Middle frontal gyrus (tissue), 1 donor: ENCODE results near the gene MCOLN1.
A peak's percentile ranks its signal among the peaks of the same experiment; 100 is the strongest.
"Not testable (repeated sequence)": the region's sequence is repeated elsewhere in the genome, so short reads cannot be mapped to it uniquely, and the experiment has no call there.

Experiments
- DNase-seq: peaks from one replicate; pipeline ENCODE4 v3.0.0-alpha.2; 2015; ENCODE audit warnings: low spot score; ENCODE audit errors: extremely low spot score

Gene MCOLN1

DNA sequence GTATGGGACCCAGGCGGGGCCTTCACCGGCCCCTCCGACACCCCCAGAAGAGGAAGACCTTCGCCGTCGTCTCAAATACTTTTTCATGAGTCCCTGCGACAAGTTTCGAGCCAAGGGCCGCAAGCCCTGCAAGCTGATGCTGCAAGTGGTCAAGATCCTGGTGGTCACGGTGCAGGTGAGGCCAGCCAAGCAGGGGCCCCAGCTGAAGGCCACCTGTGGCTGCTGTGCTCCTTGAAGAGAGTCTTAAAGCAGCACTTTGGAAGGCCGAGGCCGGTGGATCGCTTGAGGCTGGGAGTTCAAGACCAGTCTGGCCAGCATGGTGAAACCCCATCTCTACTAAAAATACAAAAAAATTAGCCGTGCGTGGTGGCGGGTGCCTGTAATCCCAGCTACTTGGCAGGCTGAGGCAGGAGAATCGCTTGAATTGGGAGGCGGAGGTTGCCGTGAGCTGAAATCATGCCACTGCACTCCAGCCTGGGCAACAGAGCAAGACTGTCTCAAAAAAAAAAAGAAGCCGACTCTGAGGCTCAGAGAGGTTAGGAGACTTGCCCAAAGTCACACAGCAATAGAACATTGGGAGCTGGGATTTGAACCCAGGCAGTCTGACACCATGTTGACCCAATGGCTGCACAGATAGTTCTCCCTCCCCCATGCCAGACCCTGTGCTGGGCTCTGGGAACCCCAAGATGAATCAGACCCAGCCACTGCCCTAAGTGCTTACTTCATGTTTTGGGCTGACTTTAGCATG is 2.7 kb downstream of the MCOLN1 start:
- DNase-seq, result no peak

DNA sequence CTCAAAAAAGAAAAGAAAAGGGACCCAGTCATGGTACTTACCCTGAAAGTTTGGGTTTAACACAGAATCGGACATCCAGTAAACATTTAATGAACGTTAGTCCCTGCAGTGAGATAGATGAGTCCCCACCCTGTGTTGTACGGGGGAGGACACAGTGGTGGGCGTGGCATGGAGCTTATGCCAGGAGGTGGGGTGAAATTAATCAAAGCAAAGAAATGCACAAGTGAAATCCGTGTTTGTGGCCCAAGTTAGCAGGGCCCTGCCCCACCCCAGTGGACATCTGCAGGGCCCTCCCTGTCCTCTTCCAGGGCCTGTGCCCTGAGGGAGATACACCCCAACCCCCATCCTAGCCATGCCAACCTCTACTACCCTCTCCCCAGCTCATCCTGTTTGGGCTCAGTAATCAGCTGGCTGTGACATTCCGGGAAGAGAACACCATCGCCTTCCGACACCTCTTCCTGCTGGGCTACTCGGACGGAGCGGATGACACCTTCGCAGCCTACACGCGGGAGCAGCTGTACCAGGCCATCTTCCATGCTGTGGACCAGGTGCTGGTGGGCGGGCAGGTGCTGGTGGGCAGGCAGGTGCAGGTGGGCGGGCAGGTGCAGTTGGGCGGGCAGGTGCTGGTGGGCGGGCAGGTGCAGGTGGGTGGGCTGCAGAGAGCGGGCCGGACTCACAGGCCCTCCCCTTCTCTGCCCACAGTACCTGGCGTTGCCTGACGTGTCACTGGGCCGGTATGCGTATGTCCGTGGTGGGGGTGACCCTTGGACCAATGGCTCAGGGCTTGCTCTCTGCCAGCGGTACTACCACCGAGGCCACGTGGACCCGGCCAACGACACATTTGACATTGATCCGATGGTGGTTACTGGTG is 3.9 kb downstream of the MCOLN1 start:
- DNase-seq, result no peak

DNA sequence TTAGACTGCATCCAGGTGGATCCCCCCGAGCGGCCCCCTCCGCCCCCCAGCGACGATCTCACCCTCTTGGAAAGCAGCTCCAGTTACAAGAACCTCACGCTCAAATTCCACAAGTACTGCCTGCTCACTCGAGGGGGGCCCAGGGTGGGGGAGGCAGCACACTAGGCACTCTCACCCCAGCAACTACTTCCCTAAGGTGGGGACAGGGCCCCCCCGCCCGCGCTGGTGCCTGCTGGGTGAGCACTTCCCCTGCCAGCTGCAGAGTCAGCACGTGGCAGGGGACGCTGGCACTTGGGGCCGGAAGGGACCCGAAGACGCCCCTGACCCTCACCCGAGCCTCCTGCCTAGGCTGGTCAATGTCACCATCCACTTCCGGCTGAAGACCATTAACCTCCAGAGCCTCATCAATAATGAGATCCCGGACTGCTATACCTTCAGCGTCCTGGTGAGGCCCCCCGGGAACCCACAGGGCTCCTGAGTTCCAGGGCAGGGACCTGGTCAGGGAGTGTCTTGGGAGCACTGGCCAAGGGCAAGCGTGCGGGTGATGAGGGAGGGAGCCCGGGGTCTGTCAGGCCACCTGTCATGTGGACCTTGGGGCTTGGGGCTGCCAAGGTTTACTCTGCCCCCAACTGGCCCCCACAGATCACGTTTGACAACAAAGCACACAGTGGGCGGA is 5.2 kb downstream of the MCOLN1 start:
- no peak for DNase-seq

DNA sequence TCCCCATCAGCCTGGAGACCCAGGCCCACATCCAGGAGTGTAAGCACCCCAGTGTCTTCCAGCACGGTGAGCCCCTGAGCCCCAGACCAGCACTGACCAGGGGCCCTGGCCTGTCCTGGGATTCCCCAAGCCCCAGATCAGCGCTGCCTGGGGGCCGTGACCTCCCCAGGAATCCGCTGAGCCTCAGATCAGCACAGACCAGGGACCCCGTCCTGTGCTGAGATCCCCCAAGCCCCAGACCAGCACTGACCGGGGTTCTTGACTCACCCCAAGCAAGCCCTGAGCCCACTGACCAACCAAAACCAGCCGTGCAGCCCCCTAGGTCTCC is 5.7 kb downstream of the MCOLN1 start:
- DNase-seq, result no peak

DNA sequence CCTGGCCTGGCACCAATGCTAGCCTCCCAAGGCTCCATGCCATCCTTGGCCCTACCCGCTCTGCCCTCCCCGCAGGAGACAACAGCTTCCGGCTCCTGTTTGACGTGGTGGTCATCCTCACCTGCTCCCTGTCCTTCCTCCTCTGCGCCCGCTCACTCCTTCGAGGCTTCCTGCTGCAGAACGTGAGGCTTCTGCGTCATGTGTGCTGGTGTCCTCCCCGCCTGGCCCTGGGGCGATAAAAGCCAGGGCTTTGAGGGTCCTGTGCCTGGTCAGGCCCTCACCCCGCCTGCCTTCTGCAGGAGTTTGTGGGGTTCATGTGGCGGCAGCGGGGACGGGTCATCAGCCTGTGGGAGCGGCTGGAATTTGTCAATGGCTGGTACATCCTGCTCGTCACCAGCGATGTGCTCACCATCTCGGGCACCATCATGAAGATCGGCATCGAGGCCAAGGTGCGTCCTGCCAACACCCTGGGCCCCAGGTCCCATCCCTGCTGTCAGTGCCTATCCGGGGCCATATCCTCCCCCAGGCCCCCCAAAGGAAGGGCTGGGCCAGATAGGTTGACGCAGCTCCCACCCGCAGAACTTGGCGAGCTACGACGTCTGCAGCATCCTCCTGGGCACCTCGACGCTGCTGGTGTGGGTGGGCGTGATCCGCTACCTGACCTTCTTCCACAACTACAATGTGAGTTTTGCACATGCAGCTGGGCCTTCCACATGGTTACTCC is 6.3 kb downstream of the MCOLN1 start:
- DNase-seq, result no peak

DNA sequence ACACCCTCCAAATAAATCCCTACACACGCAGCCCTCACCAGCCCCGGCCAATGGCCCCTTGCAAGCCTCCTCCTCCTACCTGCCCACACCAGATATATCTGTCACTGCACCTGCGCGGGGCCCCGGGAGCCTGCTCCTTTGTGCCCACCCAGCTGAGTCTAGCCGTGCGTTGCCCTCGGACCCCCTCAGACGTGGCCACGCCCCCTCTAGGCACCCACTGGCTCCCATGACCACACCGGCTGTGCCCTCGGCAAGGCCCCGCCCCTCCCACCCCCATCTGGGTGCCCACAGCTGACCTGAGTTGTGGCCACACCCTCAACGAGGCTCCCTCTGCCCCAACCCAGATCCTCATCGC is 6.8 kb downstream of the MCOLN1 start:
- no peak for DNase-seq

DNA sequence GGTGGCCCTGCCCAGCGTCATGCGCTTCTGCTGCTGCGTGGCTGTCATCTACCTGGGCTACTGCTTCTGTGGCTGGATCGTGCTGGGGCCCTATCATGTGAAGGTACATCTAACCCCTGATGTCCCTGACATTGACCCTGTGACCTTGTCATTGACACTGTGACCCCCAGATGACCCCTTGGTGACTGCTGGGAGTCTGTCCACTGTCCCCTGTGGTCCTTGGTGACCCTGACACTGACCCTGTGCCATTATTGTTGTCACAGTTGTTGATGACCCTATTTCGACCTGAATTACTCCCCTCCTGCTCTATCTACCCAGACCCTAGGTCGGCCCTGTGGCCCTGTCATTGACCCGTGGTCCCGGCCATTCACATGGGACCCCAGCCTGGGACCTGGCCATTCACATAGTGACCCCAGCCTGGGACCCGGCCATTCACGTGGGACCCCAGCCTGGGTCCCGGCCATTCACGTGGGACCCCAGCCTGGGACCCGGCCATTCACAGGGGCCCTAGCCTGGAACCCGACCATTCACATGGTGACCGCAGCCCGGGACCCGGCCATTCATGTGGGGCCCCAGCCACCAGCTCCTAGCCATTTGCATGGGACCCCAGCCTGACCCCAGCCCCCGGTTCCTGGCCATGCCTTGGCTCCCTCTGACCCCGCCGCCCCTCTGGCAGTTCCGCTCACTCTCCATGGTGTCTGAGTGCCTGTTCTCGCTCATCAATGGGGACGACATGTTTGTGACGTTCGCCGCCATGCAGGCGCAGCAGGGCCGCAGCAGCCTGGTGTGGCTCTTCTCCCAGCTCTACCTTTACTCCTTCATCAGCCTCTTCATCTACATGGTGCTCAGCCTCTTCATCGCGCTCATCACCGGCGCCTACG is 7.4 kb downstream of the MCOLN1 start:
- DNase-seq, result no peak

DNA sequence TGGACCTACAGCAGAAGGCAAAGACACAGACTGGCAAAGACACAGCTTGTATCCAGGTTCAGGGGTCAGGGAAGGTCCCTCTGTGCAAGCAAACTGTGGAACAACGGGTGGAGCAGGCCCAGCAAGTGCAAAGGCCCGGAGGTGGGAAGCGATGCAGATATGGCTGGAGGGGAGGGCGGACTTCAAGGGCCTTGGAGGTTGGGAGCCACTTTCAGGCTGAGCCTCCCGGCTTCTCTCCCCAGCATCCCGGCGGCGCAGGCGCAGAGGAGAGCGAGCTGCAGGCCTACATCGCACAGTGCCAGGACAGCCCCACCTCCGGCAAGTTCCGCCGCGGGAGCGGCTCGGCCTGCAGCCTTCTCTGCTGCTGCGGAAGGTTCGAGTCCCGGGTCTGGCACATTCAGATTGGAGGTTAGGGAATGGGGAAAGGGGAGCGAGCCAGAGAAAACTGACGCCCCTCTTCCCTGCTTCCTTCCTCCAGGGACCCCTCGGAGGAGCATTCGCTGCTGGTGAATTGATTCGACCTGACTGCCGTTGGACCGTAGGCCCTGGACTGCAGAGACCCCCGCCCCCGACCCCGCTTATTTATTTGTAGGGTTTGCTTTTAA is 11.0 kb downstream of the MCOLN1 start:
- DNase-seq, result no peak

DNA sequence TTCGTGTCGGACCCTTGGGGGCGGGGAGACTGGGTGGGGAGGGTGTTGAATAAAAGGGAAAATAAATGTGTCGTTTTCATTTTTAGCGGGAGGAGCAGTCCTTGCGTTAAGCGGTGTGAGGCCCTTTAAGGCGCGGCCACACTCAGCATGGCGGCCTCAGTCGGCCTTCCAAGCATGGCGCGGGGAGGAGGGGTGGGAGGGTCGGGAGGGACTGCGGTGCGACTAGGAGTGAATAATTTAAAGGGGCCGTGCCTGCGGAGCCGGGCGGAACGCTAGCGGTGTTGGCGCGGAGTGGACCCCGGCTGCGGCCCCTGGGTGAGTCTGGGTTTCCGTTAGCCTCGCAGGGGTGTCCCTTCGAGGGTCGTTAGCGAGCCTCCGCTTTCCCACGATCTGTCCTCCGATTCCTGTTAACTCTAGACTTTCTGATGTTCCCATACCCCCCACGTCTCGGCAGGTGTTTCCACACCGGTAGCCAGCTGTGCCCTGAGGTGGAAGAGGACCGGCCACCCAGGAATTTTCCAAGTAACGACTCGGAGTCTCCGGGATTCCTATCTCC is 11.6 kb downstream of the MCOLN1 start:
- peak; percentile 65 for DNase-seq

DNA sequence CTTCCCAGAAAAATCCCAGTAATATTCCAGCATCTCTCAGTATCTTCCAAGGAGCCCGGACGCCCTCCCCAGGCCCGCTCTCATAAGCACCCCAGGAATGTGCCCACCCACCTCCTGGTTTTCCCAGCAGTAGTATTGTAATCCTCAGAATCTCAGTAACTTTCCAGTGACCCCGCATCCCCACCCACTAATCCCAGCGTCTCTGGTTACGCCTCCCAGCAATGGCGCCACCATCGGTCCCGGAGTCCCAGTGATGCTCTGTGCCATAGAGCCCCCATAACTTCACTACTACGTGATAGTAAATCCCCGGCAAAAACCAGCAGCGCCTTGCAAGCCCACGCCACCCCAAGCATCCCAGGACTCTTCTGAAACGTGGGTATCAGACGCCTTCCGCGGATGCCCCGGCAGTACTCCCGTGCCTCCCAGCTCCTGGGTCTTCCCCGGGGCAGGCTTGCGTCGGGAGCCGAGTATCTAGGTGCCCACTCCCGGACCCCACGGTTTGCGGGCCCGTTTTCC is 12.2 kb downstream of the MCOLN1 start:
- peak; percentile 74 for DNase-seq

DNA sequence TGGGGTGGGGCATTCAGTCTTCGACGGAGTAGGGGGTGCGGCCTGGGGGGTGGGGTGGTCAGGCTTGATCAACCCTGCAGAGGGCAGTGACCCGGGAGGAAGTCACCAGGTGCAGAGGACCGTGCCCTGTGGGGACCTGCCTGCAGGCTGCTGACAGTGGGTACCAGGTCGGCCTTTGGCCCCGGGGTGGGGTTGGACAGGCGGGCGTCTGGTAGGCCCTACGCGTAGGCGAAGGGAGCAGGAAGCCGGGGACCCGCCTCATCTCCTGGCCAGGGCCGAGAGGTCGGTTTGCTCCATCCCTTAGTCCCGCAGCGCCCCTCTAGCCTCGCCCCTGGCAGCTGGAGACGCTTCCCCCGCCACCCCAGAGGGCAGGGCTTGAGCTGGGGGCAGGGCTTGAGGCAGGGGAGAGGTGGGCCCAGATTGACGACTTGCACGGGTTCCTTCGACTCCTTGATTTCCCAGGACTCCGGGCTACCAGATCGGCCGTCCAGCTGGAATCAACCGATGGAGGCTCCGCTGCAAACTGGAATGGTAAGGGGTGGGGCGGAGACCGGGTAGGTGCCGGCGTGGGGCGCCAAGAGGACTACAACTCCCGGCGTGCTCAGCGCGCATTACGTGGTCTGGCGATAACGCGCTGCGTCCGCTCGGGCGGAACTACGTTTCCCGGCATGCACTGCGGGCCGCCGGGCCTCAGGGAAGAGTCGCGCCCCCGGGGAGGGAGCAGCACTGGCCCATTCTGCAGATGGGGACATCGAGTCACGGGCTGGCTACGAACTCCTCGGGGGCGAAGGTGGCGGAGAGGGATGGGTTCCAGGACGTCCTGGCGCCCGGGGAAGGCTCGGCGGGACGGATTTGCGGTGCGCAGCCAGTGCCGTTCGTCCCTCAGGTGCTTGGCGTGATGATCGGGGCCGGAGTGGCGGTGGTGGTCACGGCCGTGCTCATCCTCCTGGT is 12.9 kb downstream of the MCOLN1 start, which contains the start of gene PNPLA6:
PNPLA6 (plus strand) TSS at position 671 of the 951 bp plus-strand sequence; CDS start at position 743, 72 bp downstream.
- peak; percentile 95 for DNase-seq

DNA sequence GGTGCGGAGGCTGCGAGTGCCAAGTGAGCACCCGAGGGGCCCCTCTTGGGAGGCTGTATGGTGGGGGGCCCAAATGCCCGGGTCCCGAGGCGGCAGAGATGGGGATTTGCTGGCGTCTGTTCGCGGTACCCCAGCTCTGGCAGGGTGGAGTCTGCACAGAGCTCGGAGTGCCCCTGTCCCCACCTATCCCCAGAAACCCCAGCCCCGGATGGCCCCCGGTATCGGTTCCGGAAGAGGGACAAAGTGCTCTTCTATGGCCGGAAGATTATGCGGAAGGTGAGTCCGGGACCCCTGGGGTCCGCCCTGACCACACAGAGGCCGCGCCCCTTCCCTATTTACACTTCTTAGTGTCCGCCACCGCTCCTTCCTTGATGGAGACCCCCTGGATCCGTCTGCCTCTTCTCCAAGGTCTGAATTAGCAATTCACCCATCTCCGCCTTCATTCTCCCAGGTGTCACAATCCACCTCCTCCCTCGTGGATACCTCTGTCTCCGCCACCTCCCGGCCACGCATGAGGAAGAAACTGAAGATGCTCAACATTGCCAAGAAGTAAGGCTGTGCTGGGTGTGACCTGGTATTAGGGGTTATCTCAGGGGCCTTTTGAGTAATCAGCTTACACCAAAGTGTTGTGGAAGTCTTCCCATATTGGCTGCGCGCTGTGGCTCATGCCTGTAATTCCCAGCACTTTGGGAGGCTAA is 13.7 kb downstream of the MCOLN1 start:
- no peak for DNase-seq

DNA sequence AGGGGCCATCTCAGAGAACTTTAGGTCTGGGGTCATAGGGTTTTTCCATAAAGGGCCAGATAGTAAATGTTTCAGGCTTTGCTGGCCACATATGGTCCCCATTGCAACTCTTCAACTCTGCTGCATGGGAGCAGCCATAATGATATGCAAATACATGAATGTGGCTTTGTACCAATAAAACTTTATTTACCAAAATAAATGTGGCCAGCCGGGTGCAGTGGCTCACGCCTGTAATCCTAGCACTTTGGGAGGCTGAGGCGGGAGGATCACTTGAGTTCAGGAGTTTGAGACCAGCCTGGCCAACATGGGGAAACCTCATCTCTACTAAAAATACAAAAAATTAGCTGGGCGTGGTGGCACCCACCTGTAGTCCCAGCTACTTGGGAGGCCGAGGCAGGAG is 16.6 kb downstream of the MCOLN1 start:
- not testable (repeated sequence) for DNase-seq

DNA sequence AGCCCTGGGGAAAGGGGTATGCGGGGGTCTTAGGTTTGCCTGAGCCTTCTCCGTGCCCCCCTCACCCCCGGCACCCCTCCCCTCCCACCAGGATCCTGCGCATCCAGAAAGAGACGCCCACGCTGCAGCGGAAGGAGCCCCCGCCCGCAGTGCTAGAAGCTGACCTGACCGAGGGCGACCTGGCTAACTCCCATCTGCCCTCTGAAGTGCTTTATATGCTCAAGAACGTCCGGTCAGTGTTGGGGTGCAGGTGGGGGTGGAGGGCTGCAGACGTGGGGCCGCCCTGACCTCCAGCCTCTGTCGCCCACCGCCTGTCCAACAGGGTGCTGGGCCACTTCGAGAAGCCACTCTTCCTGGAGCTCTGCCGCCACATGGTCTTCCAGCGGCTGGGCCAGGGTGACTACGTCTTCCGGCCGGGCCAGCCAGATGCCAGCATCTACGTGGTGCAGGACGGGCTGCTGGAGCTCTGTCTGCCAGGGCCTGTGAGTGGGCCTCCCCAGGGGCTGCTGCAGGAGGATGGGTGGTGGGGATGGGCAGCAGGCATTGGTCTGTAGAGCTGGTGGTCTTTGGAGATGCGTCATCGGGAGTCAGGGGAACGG is 17.5 kb downstream of the MCOLN1 start:
- DNase-seq, result no peak

DNA sequence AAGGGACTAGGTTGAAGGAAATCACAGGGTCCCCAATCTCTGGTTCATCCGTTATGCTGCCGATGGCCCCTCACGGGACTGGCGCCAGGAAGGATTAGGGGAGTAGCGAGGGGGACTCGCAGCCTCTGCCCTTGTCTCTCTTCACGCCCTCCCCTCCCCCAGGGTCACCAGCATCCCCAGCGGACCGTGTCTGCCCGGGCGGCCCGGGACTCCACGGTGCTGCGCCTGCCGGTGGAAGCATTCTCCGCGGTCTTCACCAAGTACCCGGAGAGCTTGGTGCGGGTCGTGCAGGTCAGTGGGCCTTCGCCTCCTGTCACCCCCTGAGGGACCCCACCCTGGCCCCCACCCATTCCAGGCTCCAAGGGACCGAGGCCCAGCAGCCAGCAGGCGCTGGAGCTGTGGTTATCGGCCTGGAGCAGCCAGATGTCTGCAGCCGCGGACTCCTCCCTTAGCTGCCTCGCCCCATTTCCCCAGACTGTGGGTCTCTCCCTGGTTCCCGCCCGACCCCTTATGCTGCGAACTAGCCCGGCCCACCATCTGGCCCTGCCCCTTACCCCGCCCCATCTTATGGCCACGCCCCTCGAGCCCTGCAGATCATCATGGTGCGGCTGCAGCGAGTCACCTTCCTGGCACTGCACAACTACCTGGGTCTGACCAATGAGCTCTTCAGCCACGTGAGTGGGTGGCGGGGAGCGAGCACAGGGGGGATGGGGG is 18.5 kb downstream of the MCOLN1 start:
- DNase-seq, result no peak

DNA sequence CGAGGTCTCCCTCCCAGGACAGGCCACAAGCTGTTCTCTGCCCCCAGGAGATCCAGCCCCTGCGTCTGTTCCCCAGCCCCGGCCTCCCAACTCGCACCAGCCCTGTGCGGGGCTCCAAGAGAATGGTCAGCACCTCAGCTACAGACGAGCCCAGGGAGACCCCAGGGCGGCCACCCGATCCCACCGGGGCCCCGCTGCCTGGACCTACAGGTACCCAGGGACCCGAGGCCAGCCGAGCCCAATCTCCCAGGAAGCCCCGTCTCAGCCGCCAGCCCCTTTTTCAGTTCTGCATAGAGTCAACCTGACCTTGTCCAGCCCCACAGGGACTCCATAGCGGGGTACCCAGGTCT is 19.0 kb downstream of the MCOLN1 start:
- no peak for DNase-seq
